H1 (cell line): Measurements from ENCODE around the gene TCF4.

Experiments used
- RAD21 ChIP-seq, 2 experiments: IDR thresholded peaks in 1 of 2; conservative IDR thresholded peaks in 1 of 2; 2 replicates each; pipeline ENCODE4 v1.6.1; 2011; ENCODE audit warnings: low read depth in 2 of 2, low read length in 2 of 2, improper control_type of control experiment in 1 of 2, inconsistent platforms in 1 of 2, mild to moderate bottlenecking in 1 of 2, moderate library complexity in 1 of 2
- TF ChIP-seq, protein P1 (sequence below), 3 experiments: IDR thresholded peaks; 1 replicate in 2 of 3; 2 replicates in 1 of 3; pipeline versions ENCODE4 v1.5.1 to v1.6.1; 2011; ENCODE audit warnings: low read length in 3 of 3, mild to moderate bottlenecking in 3 of 3, inconsistent platforms in 2 of 3, low read depth in 1 of 3, moderate library complexity in 1 of 3; ENCODE audit not compliant: insufficient read depth in 1 of 3; ENCODE audit errors: control extremely low read depth in 1 of 3

DNA sequence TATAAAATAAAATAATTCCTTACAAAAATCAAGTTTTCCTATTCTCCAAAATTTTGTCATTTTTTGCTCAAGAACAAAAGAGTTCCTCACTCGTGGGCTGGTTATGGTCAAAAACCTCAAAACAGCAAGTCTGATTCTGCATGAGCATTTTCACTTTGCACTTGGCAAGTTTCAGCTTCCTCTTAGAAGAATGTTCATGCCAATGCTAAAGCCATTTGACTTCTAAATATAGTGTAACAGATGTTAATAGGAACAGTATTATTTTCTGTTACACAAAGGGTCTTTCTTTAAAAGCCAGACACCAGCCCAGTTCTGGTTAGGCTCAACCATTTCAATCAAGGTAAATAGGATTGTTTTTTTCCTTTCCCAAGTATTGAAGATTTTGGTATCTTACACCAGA, 367.5 kb downstream of the TCF4 start:
- TF ChIP-seq RAD21 (IDR thresholded peaks at IDR 0.05 in 1 of 2, conservative IDR thresholded peaks at IDR 0.05 in 1 of 2; ENCODE audit: low read depth in 2 of 2, low read length in 2 of 2) = no peak
- TF ChIP-seq, protein P1, sequence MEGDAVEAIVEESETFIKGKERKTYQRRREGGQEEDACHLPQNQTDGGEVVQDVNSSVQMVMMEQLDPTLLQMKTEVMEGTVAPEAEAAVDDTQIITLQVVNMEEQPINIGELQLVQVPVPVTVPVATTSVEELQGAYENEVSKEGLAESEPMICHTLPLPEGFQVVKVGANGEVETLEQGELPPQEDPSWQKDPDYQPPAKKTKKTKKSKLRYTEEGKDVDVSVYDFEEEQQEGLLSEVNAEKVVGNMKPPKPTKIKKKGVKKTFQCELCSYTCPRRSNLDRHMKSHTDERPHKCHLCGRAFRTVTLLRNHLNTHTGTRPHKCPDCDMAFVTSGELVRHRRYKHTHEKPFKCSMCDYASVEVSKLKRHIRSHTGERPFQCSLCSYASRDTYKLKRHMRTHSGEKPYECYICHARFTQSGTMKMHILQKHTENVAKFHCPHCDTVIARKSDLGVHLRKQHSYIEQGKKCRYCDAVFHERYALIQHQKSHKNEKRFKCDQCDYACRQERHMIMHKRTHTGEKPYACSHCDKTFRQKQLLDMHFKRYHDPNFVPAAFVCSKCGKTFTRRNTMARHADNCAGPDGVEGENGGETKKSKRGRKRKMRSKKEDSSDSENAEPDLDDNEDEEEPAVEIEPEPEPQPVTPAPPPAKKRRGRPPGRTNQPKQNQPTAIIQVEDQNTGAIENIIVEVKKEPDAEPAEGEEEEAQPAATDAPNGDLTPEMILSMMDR (IDR thresholded peaks at IDR 0.05; ENCODE audit: control extremely low read depth in 1 of 3, insufficient read depth in 1 of 3, low read depth in 1 of 3, low read length in 3 of 3) = no peak
